ENCODE data around the gene FUZ.
A peak's percentile ranks its signal among the peaks of the same experiment; 100 is the strongest.

FUZ gene

GRCh38 chr19:49812997-49813861 lies at the start of gene FUZ:
FUZ (minus strand) TSS chr19:49813292; CDS start chr19:49813106, 186 bp downstream.
- peak; percentile 99 for DNase-seq (ENCODE audit: low spot score)

DNA sequence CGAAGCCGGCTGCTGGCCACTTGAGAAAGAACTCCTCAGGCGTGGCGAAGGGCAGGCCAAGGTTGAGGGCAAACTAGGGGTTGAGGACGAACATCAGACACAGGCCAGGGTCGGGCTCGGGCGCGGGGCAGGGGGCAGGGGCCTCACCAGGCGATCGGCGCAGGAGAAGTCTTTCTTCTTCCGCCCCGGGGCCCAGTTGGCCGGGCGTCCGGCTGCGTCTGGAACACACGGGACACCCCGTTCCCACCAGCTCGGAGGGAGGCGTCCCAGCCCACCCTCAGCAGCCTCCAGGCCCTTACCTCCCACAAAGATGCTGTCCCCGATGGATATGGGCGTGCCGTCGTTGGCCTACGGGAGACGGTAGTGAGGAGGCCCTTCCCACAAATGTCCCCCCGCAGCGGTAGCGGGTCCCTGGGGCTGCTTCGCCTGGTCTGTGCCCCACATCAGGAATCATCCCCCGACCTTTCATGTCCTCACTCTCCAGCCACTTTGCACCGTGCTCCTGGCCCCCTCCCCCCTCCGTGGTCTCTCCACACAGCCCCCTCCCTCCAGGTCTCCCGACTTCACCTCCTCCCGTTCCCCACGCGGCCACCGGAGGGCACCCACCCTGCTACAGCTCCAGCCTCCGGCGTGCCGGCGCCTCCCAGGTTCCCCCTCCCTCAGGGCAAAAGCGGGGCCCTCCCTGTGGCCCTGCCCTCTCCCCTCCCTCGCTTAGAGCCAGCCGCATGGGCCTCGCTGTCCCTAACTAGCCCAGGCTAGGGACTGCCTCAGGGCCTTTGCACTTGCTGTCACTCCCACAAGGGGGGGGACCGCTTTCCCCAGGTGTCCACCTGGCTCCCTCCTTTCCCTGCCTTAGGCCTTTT lies 49.5 kb upstream of the FUZ start:
- DNase-seq (ENCODE audit: low spot score) = no peak

DNA sequence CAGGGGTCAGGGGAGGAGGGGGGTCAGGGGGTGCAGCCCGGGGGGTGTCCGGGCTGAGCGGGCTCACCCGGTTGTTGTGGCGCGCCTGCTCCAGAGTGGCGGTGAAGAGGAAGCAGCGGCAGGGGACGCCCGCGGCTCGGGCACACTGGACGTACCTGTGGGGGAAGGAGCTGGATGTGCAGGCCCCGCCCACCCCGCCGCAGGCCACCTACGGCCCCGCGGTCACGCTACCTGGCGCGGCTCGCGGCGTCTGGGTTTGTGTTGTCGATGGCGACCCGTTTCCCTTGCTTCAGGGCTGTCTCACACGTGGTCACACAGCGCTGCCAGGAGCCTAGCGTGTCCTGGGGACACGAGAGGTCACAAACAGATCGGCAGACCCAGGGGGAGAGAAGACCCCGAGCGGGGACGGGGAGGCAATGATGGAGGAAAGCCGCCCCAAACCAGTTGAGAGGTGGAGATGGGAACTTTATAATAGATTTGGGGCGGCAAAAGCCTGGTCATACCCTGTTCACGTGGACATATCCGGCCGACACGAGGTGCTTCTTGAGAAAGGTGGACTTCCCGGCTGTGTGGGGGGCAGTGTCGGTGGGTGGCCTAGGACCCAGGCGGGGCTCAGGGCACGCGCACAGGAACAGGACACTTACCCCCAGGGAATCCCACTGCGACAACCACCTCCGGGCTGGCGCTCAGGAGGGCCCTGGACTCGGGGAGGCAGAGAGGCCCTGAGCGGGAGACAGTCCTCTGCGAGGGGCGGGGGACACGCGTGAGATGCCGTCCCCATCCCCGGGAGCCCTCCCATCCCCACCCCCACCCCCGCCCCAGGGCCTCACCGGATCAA lies 48.7 kb upstream of the FUZ start:
- no peak for DNase-seq (ENCODE audit: low spot score)

GRCh38 chr19:49861107-49861506 lies 48.0 kb upstream of the FUZ start:
- no peak for DNase-seq (ENCODE audit: low spot score)

DNA sequence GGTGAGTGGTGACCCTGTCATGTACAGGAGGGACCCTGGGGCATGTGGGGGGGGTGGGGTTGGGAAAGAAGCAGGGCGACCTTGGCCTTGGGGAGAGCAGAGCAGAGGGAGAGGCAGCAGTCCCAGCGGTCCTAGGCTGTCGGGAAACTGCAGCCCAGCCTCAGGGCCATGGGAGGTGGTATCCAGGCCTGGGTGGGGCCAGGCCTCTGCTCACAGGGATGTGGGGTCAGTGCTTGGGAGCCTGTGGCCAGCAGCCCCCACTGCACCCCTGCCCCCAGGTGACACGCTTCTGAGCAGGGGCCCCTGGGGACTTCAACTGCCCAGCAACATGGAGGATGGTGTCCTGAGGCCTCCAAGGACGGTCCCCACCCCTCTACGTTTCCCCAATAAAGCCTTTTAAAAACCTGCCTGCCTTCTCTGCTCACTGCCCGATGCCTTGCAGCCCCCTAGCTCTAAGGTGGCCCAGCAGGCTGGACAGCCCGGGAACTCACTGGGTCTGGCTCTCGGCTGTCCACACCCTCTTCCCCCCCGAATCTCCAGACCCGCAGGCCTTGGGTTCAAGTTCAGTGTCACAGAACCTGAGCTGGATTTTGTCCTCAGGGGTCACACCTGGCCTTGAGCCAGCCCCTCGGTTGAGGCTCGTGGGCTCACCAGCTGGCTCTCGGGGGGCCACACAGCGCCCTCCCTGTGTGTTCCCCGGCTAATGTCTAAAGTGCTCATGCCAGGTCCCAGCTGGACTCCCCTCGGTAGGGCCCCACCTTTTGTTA lies 47.4 kb upstream of the FUZ start:
- DNase-seq (ENCODE audit: low spot score) = no peak

DNA sequence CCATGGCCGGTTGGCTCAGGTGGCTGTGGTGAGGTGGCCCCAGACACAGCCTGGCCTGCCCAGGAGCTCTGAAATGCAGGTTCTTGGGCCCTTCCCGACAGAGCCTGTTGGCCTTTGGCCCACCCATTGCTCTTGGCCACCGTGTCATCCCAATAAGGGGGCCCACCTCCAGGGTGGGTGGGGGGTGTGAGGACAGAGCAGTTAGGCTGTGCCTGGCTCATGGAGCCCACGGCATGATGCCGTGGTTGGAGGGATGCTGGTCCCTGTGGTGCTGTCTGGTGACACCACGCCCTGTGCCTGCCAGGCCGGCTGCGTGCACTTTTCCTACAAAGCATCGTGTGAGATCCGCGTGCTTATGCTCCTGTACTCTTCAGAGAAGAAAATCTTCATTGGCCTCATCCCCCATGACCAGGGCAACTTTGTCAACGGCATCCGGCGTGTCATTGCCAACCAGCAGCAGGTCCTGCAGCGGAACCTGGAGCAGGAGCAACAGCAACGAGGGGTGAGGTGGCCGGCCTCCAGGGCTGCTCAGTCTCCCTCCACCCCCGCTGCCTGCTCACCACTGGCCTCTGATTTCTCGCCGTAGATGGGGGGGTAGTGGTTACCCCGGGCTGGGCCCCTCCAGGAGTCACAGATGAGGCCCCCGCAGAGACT lies 46.7 kb upstream of the FUZ start:
- no peak for DNase-seq (ENCODE audit: low spot score)

GRCh38 chr19:49858088-49858985 lies 45.2 kb upstream of the FUZ start:
- no peak for DNase-seq (ENCODE audit: low spot score)

- no peak for DNase-seq (ENCODE audit: low spot score)
Observed at GRCh38 chr19:49857838-49858087, 44.7 kb upstream of the FUZ start.

DNA sequence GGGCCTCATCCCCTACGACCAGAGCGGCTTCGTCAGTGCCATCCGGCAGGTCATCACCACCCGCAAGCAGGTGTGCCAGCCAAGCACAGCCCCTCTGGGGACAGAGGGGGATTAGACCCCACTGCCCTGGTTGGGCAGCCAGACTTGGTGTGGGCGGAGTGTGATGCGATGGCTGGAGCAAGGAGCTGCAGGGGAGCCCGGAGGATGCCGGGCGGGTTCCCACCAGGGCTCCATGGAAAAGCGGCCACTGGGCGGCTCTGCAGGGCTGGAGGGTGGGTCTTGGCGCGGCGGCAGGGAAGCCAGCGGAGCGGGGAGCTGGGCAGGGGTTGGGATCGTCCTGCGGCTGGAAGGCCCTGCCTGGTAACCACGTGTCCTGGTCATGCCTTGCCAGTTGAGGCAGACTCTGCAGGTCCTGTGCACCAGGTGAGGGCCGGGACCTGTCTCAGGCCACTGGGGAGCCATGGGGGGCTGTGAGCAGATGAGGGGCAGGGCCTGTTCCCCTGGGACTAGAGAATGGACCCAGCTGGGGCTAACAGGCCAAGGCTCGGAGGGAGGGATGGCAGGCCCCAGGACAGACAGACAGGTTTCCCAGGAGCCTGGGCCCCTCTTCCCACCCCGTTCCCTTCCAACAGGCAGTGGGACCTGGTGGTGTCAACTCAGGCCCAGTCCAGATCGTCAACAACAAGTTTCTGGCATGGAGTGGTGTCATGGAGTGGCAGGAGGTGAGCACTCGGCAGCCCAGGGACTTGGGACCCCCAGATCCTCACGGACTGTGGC lies 44.2 kb upstream of the FUZ start:
- no peak for DNase-seq (ENCODE audit: low spot score)

DNA sequence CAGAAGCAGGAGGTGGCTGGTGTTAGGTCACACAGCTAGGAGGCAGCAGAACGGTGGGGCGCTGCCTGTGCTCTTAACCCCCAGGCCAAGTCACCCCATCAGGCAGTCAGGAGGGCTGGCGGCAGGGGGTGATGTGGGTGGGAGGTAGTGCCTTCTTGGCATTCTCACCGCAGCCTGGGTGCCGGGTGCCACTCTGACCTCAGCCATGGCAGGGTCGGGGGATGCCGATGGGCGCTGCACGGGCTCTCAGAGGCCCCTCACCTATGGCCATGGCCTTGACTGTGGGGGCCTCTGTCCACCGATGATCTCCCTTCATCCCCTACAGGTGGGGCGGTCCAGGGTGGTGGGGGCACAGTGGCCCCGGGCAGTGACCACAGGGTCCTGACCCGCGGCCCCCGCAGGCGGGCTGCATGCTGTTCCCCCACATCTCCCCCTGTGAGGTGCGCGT lies 43.5 kb upstream of the FUZ start:
- DNase-seq (ENCODE audit: low spot score) = no peak

DNA sequence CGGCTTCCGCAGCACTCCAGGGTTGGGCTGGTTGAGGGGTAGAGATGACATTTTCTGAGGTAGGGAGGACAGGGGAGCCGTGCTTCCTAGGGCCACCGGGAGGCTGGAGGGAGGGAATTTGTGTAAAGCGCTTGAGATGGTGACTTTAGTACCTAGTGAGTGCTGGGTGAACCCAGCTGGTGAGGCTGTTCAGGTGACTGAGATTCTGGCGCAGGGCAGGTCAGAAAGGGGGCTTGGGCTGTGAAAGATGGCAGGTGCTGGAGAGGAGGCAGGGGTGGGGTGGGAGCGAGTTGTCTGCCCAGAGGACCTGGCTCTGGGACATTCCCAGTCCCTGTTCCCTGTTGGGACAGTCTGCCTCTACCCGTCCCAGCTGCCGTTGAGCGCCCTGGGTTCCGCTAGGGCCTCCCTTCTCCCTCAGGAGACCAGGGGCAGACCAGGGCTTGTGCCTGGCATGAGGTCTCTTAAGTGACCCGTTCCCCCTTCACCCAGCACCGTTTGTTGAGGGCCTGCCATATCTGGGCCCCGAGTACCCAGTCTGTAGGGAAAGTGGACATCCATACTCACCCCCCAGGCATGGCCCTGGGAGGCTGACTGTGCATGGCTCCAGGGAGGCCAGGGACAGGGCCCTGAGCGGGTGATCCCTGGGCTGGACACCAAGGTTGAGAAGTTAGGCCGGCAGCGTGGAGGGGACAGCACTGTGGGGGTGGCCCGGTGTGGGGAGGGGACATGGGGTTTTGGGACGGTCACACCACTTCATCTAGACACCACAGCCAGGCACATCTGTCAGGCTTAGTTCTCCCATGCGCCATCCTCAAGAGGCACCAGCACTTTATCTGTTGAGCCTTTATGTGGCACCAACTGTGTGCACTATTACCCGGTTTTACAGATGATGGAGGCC lies 42.8 kb upstream of the FUZ start:
- no peak for DNase-seq (ENCODE audit: low spot score)

- no peak for DNase-seq (ENCODE audit: low spot score)
Observed at GRCh38 chr19:49855277-49855675, 42.2 kb upstream of the FUZ start.

- DNase-seq (ENCODE audit: low spot score) = no peak
Observed at GRCh38 chr19:49854378-49855263, 41.5 kb upstream of the FUZ start.

DNA sequence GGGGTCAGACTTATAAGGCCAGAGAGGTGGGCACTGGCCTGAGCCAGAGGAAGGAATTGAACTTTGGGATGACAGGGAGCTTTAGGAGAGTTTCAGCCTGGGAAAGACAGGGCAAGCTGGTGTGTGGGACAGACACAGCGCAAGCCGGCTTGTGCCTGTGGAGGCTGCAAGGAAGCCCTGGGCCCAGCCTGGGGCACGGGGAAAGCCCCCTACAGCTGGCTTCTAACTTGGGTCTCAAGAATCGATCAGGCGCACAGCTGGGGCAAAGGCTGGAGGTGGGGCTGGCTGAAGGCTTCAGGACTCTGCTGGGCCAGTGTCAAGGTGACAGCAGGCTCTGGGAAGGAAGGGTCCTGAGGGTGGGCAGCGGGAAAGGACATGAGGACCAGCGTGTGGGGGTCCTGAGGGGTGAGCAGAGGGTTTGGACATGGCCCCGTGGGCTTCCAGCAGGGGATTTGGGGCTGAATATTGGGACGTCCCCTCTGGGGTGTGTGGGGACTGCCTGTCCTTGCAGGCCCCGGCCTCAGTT lies 40.8 kb upstream of the FUZ start:
- no peak for DNase-seq (ENCODE audit: low spot score)

GRCh38 chr19:49852631-49853126 lies 39.6 kb upstream of the FUZ start:
- DNase-seq (ENCODE audit: low spot score) = no peak

DNA sequence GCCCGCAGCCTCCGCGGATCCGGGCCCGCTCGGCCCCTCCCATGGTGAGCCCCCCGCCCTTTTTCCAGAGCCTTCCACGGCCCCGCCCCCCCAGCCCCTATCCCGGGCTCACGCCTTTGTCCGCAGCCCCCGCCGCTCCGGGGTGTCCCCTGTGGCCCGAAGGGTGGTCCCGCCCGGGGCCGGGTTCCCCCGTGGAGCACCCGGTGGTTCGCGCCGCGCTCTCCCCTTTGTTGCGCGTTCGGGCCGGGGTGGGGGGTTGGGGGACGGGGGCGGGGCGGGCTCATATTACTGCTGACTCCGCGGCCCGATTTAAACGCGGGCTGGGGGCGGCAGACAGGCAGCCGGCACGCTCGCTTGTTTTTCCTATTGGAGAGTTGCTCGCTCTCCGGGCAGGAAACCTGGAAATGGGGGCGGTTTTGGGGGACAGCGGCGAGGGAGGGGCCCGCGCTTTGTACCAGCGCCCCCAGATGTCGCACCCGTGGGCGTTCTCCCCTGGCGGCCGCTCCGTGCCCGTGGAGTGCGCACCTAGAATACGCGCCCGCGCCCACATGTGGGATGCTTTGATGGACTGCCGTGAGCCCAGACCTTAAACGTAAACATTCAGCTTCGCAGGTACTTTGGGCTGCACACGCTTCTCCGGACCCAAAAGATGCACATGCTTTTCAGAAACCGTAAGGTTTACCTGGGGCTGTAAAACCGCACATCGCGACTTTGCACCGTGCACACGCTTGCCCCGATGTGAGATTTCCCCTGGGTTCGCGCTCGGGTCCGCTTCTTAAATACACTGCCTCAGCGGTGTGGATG lies 38.6 kb upstream of the FUZ start:
- no peak for DNase-seq (ENCODE audit: low spot score)
